Islet precursor cell (in vitro differentiated cells): Measurements from ENCODE around the gene FAM171A2.
A peak's percentile ranks its signal among the peaks of the same experiment; 100 is the strongest.
"Not testable (repeated sequence)": the region's sequence is repeated elsewhere in the genome, so short reads cannot be mapped to it uniquely, and the experiment has no call there.

Source experiments
- DNase-seq: peaks from one replicate; pipeline ENCODE4 v3.0.0-alpha.2; 2018

FAM171A2 gene

DNA sequence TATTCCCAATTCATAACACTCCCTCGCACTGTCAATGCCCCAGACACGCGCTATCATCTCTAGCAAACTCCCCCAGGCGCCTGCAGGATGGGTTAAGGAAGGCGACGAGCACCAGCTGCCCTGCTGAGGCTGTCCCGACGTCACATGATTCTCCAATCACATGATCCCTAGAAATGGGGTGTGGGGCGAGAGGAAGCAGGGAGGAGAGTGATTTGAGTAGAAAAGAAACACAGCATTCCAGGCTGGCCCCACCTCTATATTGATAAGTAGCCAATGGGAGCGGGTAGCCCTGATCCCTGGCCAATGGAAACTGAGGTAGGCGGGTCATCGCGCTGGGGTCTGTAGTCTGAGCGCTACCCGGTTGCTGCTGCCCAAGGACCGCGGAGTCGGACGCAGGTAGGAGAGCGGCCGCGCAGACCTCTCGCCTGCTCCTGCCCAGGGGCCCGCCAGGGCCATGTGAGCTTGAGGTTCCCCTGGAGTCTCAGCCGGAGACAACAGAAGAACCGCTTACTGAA, 18.7 kb downstream of the FAM171A2 start, which contains the start of gene GRN:
TSS of gene GRN (plus strand) at position 364 of the 515 bp plus-strand sequence. CDS start 3,863 bp downstream, outside the sequence.
- DNase-seq = peak; percentile 100

DNA sequence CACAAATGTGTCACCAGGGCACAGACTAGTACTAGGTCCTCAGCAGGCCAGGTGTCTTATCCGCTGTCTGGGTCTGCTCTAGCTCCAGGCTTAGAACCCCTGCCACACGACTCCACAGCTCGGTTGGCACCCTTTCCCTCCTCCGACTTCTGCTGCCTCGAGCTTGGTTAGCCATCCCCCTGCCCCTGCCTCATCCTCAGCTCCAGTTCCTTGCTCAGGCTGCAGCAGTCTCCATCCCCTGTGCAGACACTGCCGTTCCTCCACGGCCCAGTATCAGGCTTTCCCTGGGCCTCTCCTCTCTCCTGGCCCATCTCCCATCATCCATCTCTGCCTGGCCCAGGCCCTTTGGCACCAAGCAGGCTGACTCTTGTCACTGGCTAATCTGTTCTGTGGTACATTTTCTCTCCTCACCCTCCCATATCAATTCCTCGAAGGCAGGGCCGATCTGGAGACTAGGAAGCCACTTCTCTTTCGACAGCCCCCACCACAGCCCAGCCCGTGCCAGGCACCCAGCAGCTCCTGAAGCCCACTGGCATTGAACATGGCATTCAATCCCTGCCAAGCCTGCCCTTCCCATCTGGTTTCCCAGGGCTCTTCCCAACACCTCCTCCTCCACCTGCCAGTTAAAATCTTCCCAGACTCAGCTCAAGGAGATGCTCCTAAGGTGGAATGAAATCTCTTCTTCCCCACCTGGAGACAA, 20.0 kb downstream of the FAM171A2 start:
- no peak for DNase-seq

DNA sequence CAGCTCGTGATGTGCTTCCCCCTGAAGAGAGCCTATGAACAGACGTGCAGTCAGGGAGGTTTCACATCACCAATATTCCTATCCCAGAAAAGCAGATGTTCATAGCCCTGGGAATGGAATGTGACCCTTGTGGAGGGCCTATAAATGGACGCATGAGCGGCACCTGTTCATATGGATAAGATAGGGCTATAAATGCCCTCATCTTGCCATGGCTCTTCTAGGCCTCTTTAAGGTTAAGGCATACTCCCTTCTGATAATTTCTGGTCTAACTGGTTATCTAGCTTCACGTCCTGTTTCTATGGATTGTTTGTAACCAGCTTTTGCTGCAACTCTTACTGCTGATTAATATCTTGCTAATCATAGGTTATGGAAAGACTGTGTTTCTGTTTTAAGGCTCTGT, 23.1 kb downstream of the FAM171A2 start:
- DNase-seq = not testable (repeated sequence)

DNA sequence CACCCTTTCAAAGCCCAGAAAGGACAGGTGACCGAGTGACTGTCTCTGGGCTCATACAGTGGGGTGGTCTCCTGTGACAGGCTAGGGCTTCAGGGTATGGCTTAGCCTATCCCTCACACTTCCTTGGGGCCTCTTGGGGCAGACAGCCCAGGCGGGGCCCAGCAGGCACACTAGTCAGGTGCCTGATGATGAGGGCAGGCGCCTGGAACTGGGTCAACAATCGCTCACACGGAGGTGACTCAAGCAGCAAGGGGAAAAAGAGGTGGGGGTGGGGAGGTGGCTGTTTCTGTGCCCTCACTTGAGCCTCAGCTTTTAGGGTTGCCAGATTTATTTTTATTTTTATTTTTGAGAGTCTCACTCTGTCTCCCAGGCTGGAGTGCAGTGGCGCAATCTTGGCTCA, 25.0 kb downstream of the FAM171A2 start:
- no peak for DNase-seq

DNA sequence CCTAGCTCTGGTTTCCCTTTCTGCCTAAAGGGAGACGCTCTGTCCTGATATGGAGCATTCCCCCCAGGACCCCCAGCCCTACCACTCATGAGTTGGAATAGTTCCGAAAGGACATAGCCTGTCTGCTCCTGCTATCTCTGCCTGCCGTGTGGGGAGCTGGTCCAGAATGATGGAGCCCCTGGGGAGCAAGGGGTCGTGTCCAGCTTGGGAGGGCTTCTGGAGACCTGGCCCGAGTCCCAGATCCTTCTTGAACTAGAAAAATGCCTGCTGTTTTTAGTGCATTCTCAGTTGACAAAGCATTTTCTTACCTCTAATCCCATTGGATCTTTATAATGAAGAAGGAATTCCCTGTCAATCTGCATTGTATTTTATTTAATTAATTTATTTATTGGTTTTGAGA, 27.7 kb downstream of the FAM171A2 start:
- no peak for DNase-seq

- no peak for DNase-seq
Measured at GRCh38 chr17:44335564-44335963, 28.1 kb downstream of the FAM171A2 start.

GRCh38 chr17:44334727-44335126, 28.9 kb downstream of the FAM171A2 start:
- DNase-seq = no peak

- DNase-seq = no peak
Measured at GRCh38 chr17:44334315-44334714, 29.3 kb downstream of the FAM171A2 start.

DNA sequence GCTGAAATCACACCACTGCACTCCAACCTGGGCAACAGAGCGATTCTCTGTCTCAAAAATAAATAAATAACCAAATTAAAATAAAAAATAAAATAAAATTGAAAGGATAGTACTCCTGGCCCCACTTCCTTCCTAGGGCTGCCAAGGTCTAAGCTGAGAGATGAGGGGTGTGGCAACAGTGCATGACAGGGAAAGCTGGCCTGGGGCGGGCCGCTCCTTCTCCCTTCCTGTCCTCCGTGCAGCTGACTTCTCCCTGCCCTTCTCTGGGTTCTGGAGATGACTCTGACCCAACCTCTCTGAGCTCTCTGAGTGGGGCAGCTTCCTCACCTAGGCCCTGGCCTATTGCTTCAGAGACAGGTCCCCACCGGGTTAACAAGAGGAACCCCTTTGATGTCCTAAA, 30.3 kb downstream of the FAM171A2 start:
- DNase-seq = no peak

- DNase-seq = peak; percentile 91
Measured at GRCh38 chr17:44331249-44331760, 32.3 kb downstream of the FAM171A2 start.

GRCh38 chr17:44330263-44330662, 33.4 kb downstream of the FAM171A2 start:
- DNase-seq = not testable (repeated sequence)

- DNase-seq = not testable (repeated sequence)
Measured at GRCh38 chr17:44329516-44329915, 34.1 kb downstream of the FAM171A2 start.

GRCh38 chr17:44327715-44328449, 35.8 kb downstream of the FAM171A2 start:
- DNase-seq = no peak

DNA sequence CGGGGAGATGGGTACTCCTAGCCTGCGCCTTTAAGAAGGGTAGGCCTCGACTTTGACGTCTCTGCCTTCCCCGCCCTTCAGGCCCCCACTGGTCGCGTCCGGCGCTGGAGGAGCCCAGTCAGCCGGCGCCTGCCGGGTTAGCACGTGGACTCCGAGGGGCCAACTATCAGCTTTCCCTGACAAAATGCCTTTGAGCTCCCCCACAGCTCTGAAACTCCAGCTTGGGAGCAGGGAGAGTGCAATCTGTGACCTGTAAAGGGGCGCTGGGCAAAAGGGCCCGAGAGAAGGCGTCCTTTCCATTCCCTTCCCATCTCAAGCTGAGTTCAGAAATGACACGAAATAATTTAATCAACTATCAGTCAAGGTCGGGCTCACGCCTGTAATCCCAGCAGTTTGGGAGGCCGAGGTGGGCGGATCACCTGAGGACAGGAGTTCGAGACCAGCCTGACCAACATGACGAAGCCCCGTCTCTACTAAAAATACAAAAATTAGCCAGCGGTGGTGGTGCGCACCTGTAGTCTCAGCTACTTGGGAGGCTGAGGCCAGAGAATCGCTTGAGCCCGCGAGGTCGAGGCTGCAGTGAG, 36.7 kb downstream of the FAM171A2 start:
- peak; percentile 99 for DNase-seq

- peak; percentile 98 for DNase-seq
Measured at GRCh38 chr17:44324571-44325275, 38.9 kb downstream of the FAM171A2 start, which contains the start of gene SLC25A39. Gene SLC25A39 (minus strand): TSS chr17:44324823. CDS start chr17:44323562, 1,261 bp downstream.

GRCh38 chr17:44324092-44324570, 39.5 kb downstream of the FAM171A2 start:
- DNase-seq = peak; percentile 75

DNA sequence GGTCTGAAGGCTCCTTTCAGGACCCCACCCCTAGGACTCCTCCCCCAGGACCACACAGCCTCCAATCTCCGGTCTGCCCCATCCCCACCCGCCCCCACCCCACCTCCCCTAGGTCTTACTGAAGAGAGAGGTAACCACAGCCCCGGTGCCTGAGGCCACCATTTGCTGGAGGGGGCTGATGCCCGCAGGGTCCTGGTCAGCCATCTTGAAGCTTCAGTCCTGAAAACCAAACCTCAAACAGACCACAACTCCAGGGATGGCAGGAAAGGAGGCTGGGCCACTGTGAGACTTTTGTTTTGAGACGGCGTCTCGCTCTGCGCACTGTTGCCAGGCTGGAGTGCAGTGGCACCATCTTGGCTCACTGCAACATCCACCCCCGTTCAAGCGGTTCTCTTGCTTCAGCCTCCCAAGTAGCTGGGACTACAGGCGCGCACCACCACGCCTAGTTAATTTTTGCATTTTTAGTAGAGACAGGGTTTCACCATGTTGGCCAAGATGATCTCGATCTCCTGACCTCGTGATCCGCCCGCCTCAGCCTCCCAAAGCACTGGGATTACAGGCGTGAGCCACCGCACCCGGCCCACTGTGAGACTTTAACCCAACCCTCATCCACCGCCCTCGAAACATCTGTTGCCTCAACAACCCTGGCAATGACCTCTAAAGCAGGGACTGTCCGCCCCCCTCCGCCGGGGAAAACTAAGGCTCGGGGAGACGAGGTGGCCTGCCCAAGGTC, 40.1 kb downstream of the FAM171A2 start:
- peak; percentile 46 for DNase-seq

DNA sequence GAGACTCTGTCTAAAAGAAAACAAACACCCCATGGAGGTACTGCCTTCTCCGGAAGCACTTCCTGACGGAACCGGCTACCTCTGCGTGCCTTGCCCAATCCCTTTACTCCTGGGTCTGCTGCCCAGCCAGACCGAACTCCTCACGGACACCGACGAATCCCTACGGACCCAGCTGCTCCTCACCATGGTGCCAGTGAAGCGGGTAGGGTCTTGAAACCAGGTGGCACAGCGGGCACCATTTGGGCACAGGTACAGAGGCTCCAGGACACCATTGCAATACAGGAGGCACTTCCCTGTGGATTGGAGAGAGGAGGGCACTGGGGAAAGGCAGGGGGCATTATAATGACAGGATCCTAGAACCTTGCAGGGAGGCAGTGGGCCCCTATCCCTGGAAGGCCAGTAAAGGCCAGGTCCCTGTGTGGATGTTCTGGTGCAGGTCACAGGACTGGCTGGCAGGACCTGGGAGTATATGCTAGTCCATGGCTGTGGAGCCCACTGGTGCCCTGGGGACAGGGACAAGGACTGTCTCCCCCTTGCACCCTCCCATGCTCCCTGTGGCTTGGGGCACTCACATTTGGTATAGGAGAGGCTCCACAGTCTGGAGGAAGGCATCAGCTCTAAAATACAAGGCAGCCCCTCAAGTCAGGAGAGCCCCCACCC, 41.3 kb downstream of the FAM171A2 start:
- DNase-seq = peak; percentile 47

- peak; percentile 52 for DNase-seq
Measured at GRCh38 chr17:44321246-44322120, 42.2 kb downstream of the FAM171A2 start.

- no peak for DNase-seq
Measured at GRCh38 chr17:44320066-44320465, 43.6 kb downstream of the FAM171A2 start.
